H1 (cell line): ENCODE results near the gene ITPR3. TPM values are rescaled to one million over a fixed set of nuclear protein-coding genes. Genes with fewer than 3 reads are reported as not detected.

Experiments used
- CTCF ChIA-PET: fragments of 300-600 bp; sonication (Branson Sonifier 250); formaldehyde crosslinking; loops from one replicate; lab custom pipeline; 2021; ENCODE audit not compliant: partially characterized antibody; lab: Charles Lee
- POLR2A ChIA-PET: fragments of 300-600 bp; sonication (Branson Sonifier 250); formaldehyde crosslinking; loops from one replicate; lab custom pipeline; 2021; ENCODE audit warnings: inconsistent platforms; ENCODE audit not compliant: partially characterized antibody; lab: Charles Lee
- DNase-seq, 2 experiments: peaks; one replicate each; pipeline versions ENCODE4 v3.0.0 to v3.0.0-alpha.2; 2010 to 2022; ENCODE audit warnings: low spot score in 2 of 2, low read depth in 1 of 2, mixed read lengths in 1 of 2
- FAIRE-seq: peaks from 2 replicates; lab custom pipeline; 2011; peaks lifted over from hg19 to GRCh38; lab: Jason Lieb, UNC
- H2AFZ ChIP-seq: 2 replicates; pipeline ENCODE4 v1.8.1; 2012; ENCODE audit warnings: low read length, inconsistent platforms
- H2AK5ac ChIP-seq: 2 replicates; pipeline ENCODE4 v1.6.1; 2013; ENCODE audit warnings: low read depth, low read length
- H2BK120ac ChIP-seq: replicated peaks from 2 replicates; pipeline ENCODE3; 2013; ENCODE audit warnings: low read depth, low read length, inconsistent platforms
- H2BK12ac ChIP-seq: 2 replicates; pipeline ENCODE4 v1.6.1; 2013; ENCODE audit warnings: low read depth, low read length
- H2BK15ac ChIP-seq: 2 replicates; pipeline ENCODE4 v1.6.1; 2013; ENCODE audit warnings: low read length
- H2BK20ac ChIP-seq: 2 replicates; pipeline ENCODE4 v1.6.1; 2013; ENCODE audit warnings: low read length
- H2BK5ac ChIP-seq: 2 replicates; pipeline ENCODE4 v1.6.1; 2013; ENCODE audit warnings: low read depth, low read length
- H3K14ac ChIP-seq: 2 replicates; pipeline ENCODE4 v1.6.1; 2013; ENCODE audit warnings: inconsistent platforms; ENCODE audit not compliant: insufficient read length
- H3K18ac ChIP-seq: 2 replicates; pipeline ENCODE4 v1.6.1; 2013; ENCODE audit warnings: low read length; ENCODE audit errors: extremely low read depth
- H3K23ac ChIP-seq: 2 replicates; pipeline ENCODE4 v1.6.1; 2013; ENCODE audit warnings: inconsistent platforms; ENCODE audit not compliant: insufficient read length
- H3K23me2 ChIP-seq: 2 replicates; pipeline ENCODE4 v1.6.1; 2013; ENCODE audit warnings: low read depth, low read length
- H3K27ac ChIP-seq: 2 replicates; pipeline ENCODE4 v1.6.1; 2011; ENCODE audit warnings: low read depth, low read length, inconsistent platforms
- H3K27me3 ChIP-seq, 4 experiments: replicated peaks in 1 of 4; 1 replicate in 1 of 4; 2 replicates in 3 of 4; pipeline versions ENCODE4 v1.6.1 to v1.8.1; 2011 to 2013; ENCODE audit warnings: low read length in 3 of 4, mild to moderate bottlenecking in 3 of 4, inconsistent platforms in 2 of 4, mixed read lengths in 2 of 4, moderate library complexity in 1 of 4; ENCODE audit not compliant: control insufficient read depth in 3 of 4, insufficient read depth in 3 of 4; ENCODE audit errors: extremely low read depth in 1 of 4
- H3K36me3 ChIP-seq, 4 experiments: 2 replicates each; pipeline versions ENCODE4 v1.6.1 to v1.8.1; 2011 to 2013; ENCODE audit warnings: mild to moderate bottlenecking in 4 of 4, low read length in 3 of 4, moderate library complexity in 2 of 4, control low read depth in 1 of 4, inconsistent platforms in 1 of 4; ENCODE audit not compliant: insufficient read depth in 4 of 4, control insufficient read depth in 2 of 4
- H3K4ac ChIP-seq: replicated peaks from 2 replicates; pipeline ENCODE3; 2013; ENCODE audit warnings: low read length, low read depth, mixed read lengths, inconsistent platforms; ENCODE audit not compliant: insufficient read length
- H3K4me1 ChIP-seq, 4 experiments: replicated peaks in 1 of 4; 1 replicate in 1 of 4; 2 replicates in 3 of 4; pipeline versions ENCODE4 v1.6.1 to v1.8.1; 2011 to 2013; ENCODE audit warnings: low read length in 3 of 4, inconsistent platforms in 2 of 4, mixed read lengths in 1 of 4; ENCODE audit not compliant: insufficient read depth in 4 of 4, control insufficient read depth in 3 of 4
- H3K4me2 ChIP-seq, 2 experiments: 2 replicates each; pipeline versions ENCODE4 v1.6.1 to v1.8.1; 2011 to 2013; ENCODE audit warnings: low read depth in 2 of 2, low read length in 2 of 2, control low read depth in 1 of 2, inconsistent platforms in 1 of 2, mild to moderate bottlenecking in 1 of 2; ENCODE audit not compliant: insufficient read depth in 1 of 2
- H3K4me3 ChIP-seq, 4 experiments: fragments of 200-600, 300-600 bp in 1 of 4; sonication (generic), shearing (Covaris generic), sonication (Bioruptor Twin) in 1 of 4; 2 replicates each; pipeline versions ENCODE4 v1.5.1 to v1.8.1; 2011 to 2016; ENCODE audit warnings: low read length in 4 of 4, low read depth in 3 of 4, control low read depth in 2 of 4, inconsistent platforms in 2 of 4, mild to moderate bottlenecking in 2 of 4, mixed read lengths in 1 of 4, moderate library complexity in 1 of 4; ENCODE audit not compliant: insufficient read depth in 2 of 4; ENCODE audit errors: extremely low read depth in 1 of 4
- H3K56ac ChIP-seq: replicated peaks from 2 replicates; pipeline ENCODE3; 2013; ENCODE audit warnings: low read depth, mild to moderate bottlenecking, mixed read lengths, low read length, inconsistent platforms; ENCODE audit not compliant: insufficient read length
- H3K79me1 ChIP-seq: 2 replicates; pipeline ENCODE4 v1.6.1; 2013; ENCODE audit warnings: low read depth, low read length, control low read depth
- H3K79me2 ChIP-seq, 2 experiments: 2 replicates each; pipeline versions ENCODE4 v1.6.1 to v1.8.1; 2012 to 2013; ENCODE audit warnings: low read length in 2 of 2, mild to moderate bottlenecking in 2 of 2, inconsistent platforms in 1 of 2; ENCODE audit not compliant: insufficient read depth in 2 of 2, control insufficient read depth in 1 of 2
- H3K9ac ChIP-seq, 4 experiments: replicated peaks in 1 of 4; 1 replicate in 1 of 4; 2 replicates in 3 of 4; pipeline versions ENCODE4 v1.6.1 to v1.8.1; 2011 to 2013; ENCODE audit warnings: low read depth in 3 of 4, low read length in 3 of 4, control low read depth in 2 of 4, mild to moderate bottlenecking in 2 of 4, moderate library complexity in 2 of 4, inconsistent platforms in 1 of 4; ENCODE audit errors: extremely low read depth in 1 of 4
- H3K9me3 ChIP-seq, 2 experiments: 2 replicates each; pipeline versions ENCODE4 v1.6.1 to v1.8.1; 2012 to 2013; ENCODE audit warnings: mild to moderate bottlenecking in 2 of 2, moderate library complexity in 2 of 2, control low read depth in 1 of 2, inconsistent platforms in 1 of 2, low read depth in 1 of 2, low read length in 1 of 2, mixed read lengths in 1 of 2; ENCODE audit not compliant: insufficient read depth in 2 of 2
- H4K20me1 ChIP-seq, 2 experiments: replicated peaks in 1 of 2; 2 replicates each; pipeline versions ENCODE3 to v1.8.1; 2011 to 2013; ENCODE audit warnings: inconsistent platforms in 2 of 2, low read length in 2 of 2, mild to moderate bottlenecking in 1 of 2; ENCODE audit not compliant: insufficient read depth in 2 of 2, control insufficient read depth in 1 of 2
- H4K5ac ChIP-seq: 2 replicates; pipeline ENCODE4 v1.6.1; 2013; ENCODE audit warnings: low read length, low read depth, mixed read lengths, inconsistent platforms; ENCODE audit not compliant: insufficient read length
- H4K8ac ChIP-seq: 2 replicates; pipeline ENCODE4 v1.8.0; 2013; ENCODE audit warnings: mild to moderate bottlenecking, moderate library complexity, low read length, inconsistent platforms; ENCODE audit not compliant: insufficient read depth; ENCODE audit errors: extremely low read depth
- H4K91ac ChIP-seq: replicated peaks from 2 replicates; pipeline ENCODE3; 2013; ENCODE audit warnings: low read length, mixed read lengths, inconsistent platforms; ENCODE audit not compliant: insufficient read length
- BRCA1 ChIP-seq: IDR thresholded peaks from 2 replicates; pipeline ENCODE4 v1.6.1; 2012; ENCODE audit warnings: low read depth, low read length, improper control_type of control experiment
- CTBP2 ChIP-seq: IDR thresholded peaks from 2 replicates; pipeline ENCODE4 v1.7.0; 2011; ENCODE audit warnings: borderline replicate concordance, mild to moderate bottlenecking, moderate library complexity, mixed read lengths, low read length; ENCODE audit not compliant: insufficient read depth, insufficient read length
- NRF1 ChIP-seq: IDR thresholded peaks from 2 replicates; pipeline ENCODE4 v1.6.1; 2011; ENCODE audit warnings: mild to moderate bottlenecking, low read depth, low read length, improper control_type of control experiment
- SUZ12 ChIP-seq: fragments of 200-600 bp; sonication (generic); IDR thresholded peaks from 2 replicates; pipeline ENCODE4 v1.6.1; 2012; ENCODE audit warnings: mild to moderate bottlenecking, inconsistent platforms, low read length, moderate library complexity, mixed read lengths
- TAF1 ChIP-seq: IDR thresholded peaks from 2 replicates; pipeline ENCODE4 v1.6.1; 2011; ENCODE audit warnings: mild to moderate bottlenecking, low read depth, low read length
- TBP ChIP-seq: IDR thresholded peaks from 2 replicates; pipeline ENCODE4 v1.6.1; 2011; ENCODE audit warnings: low read depth, low read length, improper control_type of control experiment
- WGBS, 2 experiments: shearing (Covaris generic) in 1 of 2; methylation state at CpG; one replicate each; pipeline versions ENCODE4 v1.1.6 to v1.1.7; 2013 to 2015; ENCODE audit warnings: low lambda C conversion rate in 2 of 2, mixed read lengths in 2 of 2, inconsistent platforms in 1 of 2, low coverage in 1 of 2, missing lambda C conversion rate in 1 of 2; ENCODE audit not compliant: insufficient replicate concordance in 2 of 2, insufficient coverage in 1 of 2, insufficient read length in 1 of 2; ENCODE audit errors: extremely low coverage in 1 of 2, missing lambda C conversion rate in 1 of 2; 5-methylcytosine and 5-hydroxymethylcytosine counted together
- polyA plus RNA-seq, 7 experiments: library from polyadenylated mRNA; depleted of rRNA in 3 of 7; stranded (reverse) in 5 of 7; unstranded in 2 of 7; fragments of >200 nt in 5 of 7; fragments of 200-250 nt in 2 of 7; gene quantifications; 1 replicate in 5 of 7; 2 replicates in 1 of 7; 4 replicates in 1 of 7; pipeline versions ENCODE4 v1.2.1 to v1.2.3, GENCODE V29; 2011 to 2013; ENCODE audit warnings: missing spikeins in 2 of 7, mixed read lengths in 2 of 7
- total RNA-seq: library from RNA; stranded (reverse); fragmentation: NEBNext Ultra II Directional; extraction: Animal tissue kit (Norgen Biotek cat#: 25700); gene quantifications from 2 replicates; pipeline ENCODE4 v1.2.1, GENCODE V29; 2021

ITPR3 gene
- total and polyA plus RNA-seq, 2 of the 8 experiments (the other 6 are each of a cell fraction or from before 2014, with no cell fraction given): 29.1 to 45.7 TPM

GRCh38 chr6:33718713-33719112 is 97.6 kb downstream of the ITPR3 start:
- Histone ChIP-seq H3K9me3 (no peaks in the 10 kb centered on the region), H2BK20ac (no peak overlapping the region), H3K27ac (no peak overlapping the region), H4K8ac (no peak overlapping the region; the same call in 1 of the 2 replicates), H4K5ac (no peak overlapping the region), H3K79me1 (no peaks in the 10 kb centered on the region), H2BK5ac (no peak overlapping the region), H3K9ac (no peak overlapping the region), H3K27me3 (no peaks in the 10 kb centered on the region), H3K18ac (no peak overlapping the region), H3K4ac (no peak overlapping the region), H2AFZ (no peak overlapping the region), H3K4me1 (peaks cover 0 to 2% (median 0%) of the 10 kb centered on the region in 4 experiments; a peak in 2 of 7 replicates), H3K23ac (no peak overlapping the region), H2BK12ac (no peak overlapping the region), H3K4me2 (no peak overlapping the region), H2AK5ac (no peak overlapping the region), H3K14ac (no peak overlapping the region), H3K36me3 (no peaks in the 10 kb centered on the region), H3K56ac (no peak overlapping the region), H3K4me3 (no peak overlapping the region), H3K79me2 (no peaks in the 10 kb centered on the region)
- WGBS, 2 experiments: 97% methylated on average over 2 of the region's 2 CpGs; no CpG with 5 or more reads in 1 of the 2 experiments
- TF ChIP-seq TAF1 (no peak), SUZ12 (no peak), BRCA1 (no peak), NRF1 (no peak), CTBP2 (no peak), TBP (no peak)
- TF ChIP-seq, all 59 proteins: peak for 0
- ChIA-PET POLR2A (no interaction called here), CTCF (interaction anchor here (0.7 kb wide), 1 partner anchor 18 kb away, joined by 3 read pairs; no protein-coding TSS in a partner anchor)
- Histone ChIP-seq H2BK120ac (no peak overlapping the region), H2BK15ac (no peak overlapping the region), H4K91ac (no peak overlapping the region), H4K20me1 (no peaks in the 10 kb centered on the region), H3K23me2 (no peaks in the 10 kb centered on the region)
- no peak for DNase-seq
- no peak for FAIRE-seq
